GM10266 (cell line): ENCODE results near the gene SLC9A4.

ENCODE experiments used
- DNase-seq: peaks from one replicate; pipeline ENCODE4 v3.0.0; 2012; ENCODE audit errors: extremely low spot score
- CTCF ChIP-seq: IDR thresholded peaks from 2 replicates; pipeline ENCODE4 v1.5.1; 2012; ENCODE audit warnings: mild to moderate bottlenecking, low read depth; ENCODE audit not compliant: control insufficient read depth, insufficient read depth; ENCODE audit errors: missing control alignments

Gene SLC9A4

GRCh38 chr2:102499558-102499957 is 26.5 kb downstream of the SLC9A4 start:
- DNase-seq = no peak
- no peak for TF ChIP-seq CTCF

GRCh38 chr2:102502576-102502975 is 29.6 kb downstream of the SLC9A4 start:
- TF ChIP-seq CTCF = no peak
- no peak for DNase-seq

- DNase-seq = no peak
- no peak for TF ChIP-seq CTCF
Measured at GRCh38 chr2:102504833-102505232, 31.8 kb downstream of the SLC9A4 start.

GRCh38 chr2:102505290-102505689 is 32.3 kb downstream of the SLC9A4 start:
- DNase-seq = no peak
- no peak for TF ChIP-seq CTCF

GRCh38 chr2:102506743-102507142 is 33.7 kb downstream of the SLC9A4 start:
- TF ChIP-seq CTCF = no peak
- no peak for DNase-seq

- DNase-seq = no peak
- TF ChIP-seq CTCF = no peak
Measured at GRCh38 chr2:102508863-102509262, 35.8 kb downstream of the SLC9A4 start.

- TF ChIP-seq CTCF = no peak
- peak; percentile 25 for DNase-seq
Measured at GRCh38 chr2:102509749-102510148, 36.7 kb downstream of the SLC9A4 start.
